Mononuclear cell (primary cell): ENCODE results near the gene TRIP10. TPM values are rescaled to one million over a fixed set of nuclear protein-coding genes. Genes with fewer than 3 reads are reported as not detected.
A peak's percentile ranks its signal among the peaks of the same experiment; 100 is the strongest.

Experiments
- H3K27me3 ChIP-seq: 2 replicates; pipeline ENCODE4 v1.6.0; 2011; ENCODE audit warnings: low read length, control low read depth; ENCODE audit not compliant: insufficient read depth
- H3K4me1 ChIP-seq: 2 replicates; pipeline ENCODE4 v1.5.1; 2011; ENCODE audit warnings: mild to moderate bottlenecking, low read length, control low read depth; ENCODE audit not compliant: insufficient read depth
- H3K4me3 ChIP-seq: 2 replicates; pipeline ENCODE4 v1.5.1; 2011; ENCODE audit warnings: mild to moderate bottlenecking, low read length, moderate library complexity
- H3K9me3 ChIP-seq: 2 replicates; pipeline ENCODE4 v1.5.1; 2011; ENCODE audit warnings: low read depth, mild to moderate bottlenecking, control low read depth, low read length
- total RNA-seq: library from RNA; depleted of rRNA; stranded (reverse); fragments of >200 nt; gene quantifications from one replicate; pipeline ENCODE4 v1.2.3, GENCODE V29; 2012

The TRIP10 gene
- total RNA-seq, 1 donor = 4.2 TPM

DNA sequence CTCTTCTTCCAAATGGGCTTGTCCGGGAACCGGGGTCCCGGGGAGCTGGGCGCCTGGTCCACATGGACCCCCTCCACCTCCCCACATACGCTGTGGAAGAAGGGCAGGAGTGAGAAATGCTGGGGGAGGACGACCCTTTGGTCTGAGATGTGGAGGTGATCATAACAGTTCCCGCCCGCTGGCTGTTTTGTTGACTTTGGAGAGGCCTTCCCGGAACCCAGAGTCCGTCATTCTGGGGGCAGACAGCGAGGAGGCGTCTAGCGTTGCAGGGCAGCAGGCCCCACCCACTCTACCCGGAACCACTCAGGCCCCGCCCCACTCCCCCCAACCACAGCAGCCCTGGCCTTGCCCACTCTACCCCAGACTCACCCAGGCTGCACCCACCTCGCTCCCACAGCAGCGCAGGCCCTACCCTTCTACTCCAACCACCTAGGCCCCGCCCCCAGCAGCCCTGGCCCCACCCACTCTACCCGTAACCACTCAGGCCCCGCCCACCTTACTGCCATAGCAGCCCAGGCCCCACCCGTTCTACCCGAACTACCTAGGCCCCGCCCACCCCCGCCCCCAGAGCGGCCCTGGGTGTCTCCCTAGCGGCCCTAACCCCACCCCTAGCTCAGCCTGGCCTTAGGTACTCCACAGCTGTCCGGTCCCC, 9.2 kb upstream of the TRIP10 start:
- no peak overlapping the region for H3K4me3 ChIP-seq
- no peaks in the 10 kb centered on the region for H3K27me3 ChIP-seq
- H3K9me3 ChIP-seq = no peaks in the 10 kb centered on the region
- H3K4me1 ChIP-seq = peaks cover 29% of the 10 kb centered on the region

DNA sequence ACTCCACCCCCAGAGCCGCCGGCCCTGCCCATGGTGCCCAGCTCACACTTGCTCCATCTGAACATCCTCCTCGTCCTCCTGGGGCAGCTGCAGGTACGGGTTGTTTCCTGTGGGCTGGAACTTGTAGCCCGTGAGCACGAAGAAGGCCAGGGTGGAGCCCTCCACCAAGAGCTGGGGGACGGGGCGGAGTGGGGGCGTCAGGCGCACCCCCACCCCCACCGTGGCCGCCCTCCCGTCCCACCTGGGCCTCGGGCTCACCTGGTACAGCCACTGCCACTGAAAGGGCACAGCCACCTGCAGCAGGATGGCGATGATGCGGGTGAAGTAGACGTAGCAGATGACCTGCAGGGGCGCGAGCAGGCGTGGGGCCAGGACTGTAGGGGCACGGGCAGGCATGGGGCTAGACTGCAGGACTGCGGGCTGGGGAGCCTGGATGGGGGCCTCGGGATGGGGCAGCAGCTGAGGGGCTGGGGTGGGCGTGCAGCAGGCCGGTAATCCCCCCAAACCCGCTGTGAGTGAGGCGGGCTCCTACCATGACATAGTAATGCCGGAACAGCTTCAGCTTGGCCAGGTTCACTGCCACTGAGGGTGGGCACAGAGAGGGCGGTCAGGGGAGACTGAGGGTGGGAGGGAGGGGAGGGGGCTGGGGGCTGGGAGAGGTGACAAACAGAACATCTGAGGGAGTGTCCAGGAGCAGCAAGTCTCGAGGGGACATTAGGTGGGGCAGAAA, 8.4 kb upstream of the TRIP10 start:
- no peaks in the 10 kb centered on the region for H3K27me3 ChIP-seq
- H3K4me1 ChIP-seq = peaks cover 35% of the 10 kb centered on the region

DNA sequence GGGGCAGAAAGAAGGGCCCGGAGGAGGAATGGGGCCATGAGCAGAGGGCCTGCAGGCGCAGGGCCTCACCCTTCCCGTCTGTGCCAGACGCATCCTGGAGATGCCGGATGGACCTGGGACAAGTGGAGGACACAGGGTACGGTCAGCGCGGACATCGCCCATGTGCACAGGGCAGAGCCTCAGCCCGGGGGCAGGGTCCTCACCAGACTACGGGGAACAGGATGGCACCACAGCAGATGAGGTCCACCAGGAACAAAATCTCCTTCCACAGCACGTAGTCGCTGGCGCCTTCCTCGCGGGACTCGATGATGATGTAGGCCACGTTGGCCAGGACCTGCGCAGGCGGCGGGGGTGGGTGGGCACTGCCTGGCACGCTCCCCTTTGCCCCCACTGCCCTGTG, 7.7 kb upstream of the TRIP10 start:
- peaks cover 42% of the 10 kb centered on the region for H3K4me1 ChIP-seq

More for the DNA sequence above, 8.4 kb upstream of the TRIP10 start:
- no peak overlapping the region for H3K4me3 ChIP-seq
- no peaks in the 10 kb centered on the region for H3K9me3 ChIP-seq

DNA sequence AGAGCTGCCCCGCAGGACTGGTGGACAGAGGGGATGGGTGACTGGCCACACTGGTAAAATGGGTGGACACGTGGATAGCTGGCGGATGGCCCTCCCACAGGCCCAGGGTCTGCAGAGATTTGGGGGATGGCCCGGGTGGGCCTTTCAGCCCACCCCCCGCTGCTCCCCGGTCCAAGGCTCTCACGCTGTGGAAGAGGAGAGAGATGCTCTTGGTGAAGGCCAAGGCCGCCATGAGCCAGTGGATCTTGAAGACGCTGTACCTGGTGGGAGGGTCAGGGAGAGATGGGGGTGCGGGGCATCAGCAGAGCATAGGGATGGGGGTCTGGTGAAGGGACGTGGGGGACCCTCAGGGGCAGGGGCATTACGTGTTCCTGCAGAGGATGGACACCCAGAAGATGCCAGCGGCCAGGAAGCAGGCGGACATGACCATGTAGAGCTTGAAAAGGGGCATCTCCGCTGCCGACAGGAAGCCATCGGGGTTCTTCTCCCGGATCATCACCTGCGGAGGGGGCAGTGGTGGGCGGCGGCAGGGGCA, 6.6 kb upstream of the TRIP10 start:
- H3K9me3 ChIP-seq = no peaks in the 10 kb centered on the region

More for the DNA sequence above, 7.7 kb upstream of the TRIP10 start:
- no peaks in the 10 kb centered on the region for H3K9me3 ChIP-seq
- H3K4me3 ChIP-seq = no peak overlapping the region
- H3K27me3 ChIP-seq = no peaks in the 10 kb centered on the region

DNA sequence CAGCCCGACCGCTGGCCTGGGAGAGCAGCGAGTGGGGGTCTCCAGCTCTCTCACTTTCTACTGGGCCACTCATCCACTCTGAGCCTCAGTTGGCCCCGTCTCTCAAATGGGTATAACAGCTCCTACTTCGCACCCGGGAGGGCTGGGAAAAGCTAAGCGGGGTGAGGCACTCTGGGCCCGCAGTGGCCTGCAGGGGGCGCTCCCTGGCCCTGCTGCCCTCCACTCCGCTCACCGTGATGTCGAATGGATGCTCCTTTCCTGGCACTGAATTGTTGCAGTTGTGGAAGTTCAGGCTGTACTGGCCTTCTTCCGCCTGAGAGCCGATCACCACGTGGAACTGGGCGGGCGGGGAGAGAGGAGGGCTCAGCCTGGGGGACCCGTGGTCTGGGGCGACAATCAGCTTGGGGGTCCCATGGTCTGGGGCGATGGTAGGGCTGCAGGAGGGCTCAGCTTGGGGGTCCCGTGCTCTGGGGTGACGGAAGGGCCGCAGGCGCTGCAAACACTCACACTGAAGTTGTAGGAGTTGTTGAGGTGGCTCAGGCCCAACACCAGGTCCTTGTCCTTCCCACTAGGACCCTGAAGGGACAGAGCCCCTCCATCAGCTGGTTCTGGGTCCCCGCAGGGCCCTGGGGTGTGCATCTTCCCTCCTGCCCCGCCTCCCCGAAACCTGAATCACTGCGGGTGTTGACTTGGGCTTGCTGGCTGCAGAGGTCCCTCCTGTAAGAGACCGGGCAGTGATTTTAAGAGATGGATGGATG, 6.0 kb upstream of the TRIP10 start:
- H3K27me3 ChIP-seq = no peaks in the 10 kb centered on the region
- peaks cover 41% of the 10 kb centered on the region for H3K4me1 ChIP-seq
- H3K9me3 ChIP-seq = no peaks in the 10 kb centered on the region
- H3K4me3 ChIP-seq = no peak overlapping the region

More for the DNA sequence above, 6.6 kb upstream of the TRIP10 start:
- no peaks in the 10 kb centered on the region for H3K27me3 ChIP-seq
- H3K4me3 ChIP-seq = no peak overlapping the region
- peaks cover 41% of the 10 kb centered on the region for H3K4me1 ChIP-seq

DNA sequence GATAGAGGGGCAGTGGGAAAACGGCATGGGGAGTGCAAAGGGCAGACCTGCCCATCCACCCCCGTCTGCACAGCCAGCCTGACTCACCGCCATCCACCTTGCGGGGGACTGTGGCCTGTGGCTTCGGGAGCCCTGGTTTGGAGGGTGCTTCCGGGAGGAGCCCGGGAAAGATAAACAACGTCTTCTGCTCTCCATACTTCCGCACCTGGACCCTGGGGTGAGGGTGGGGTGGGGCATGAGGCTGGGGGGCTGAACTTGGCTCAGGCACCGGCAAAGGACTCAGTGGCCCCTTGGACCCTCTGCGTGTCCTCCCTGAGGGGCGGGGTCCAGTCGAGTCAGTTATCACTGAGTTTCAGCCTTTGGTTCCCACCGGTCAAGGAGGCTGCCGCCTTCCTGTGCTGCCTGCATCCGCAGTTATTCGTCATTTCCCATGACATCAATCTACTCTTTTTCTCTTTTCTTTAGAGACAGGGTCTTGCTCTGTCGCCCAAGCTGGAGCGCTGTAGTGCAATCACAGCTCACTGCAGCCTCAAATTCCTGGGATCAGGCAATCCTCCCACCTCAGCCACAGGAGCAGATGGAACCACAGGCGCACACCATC, 5.3 kb upstream of the TRIP10 start:
- H3K4me1 ChIP-seq = peaks cover 41% of the 10 kb centered on the region
- no peaks in the 10 kb centered on the region for H3K27me3 ChIP-seq
- no peaks in the 10 kb centered on the region for H3K9me3 ChIP-seq
- H3K4me3 ChIP-seq = no peak overlapping the region

DNA sequence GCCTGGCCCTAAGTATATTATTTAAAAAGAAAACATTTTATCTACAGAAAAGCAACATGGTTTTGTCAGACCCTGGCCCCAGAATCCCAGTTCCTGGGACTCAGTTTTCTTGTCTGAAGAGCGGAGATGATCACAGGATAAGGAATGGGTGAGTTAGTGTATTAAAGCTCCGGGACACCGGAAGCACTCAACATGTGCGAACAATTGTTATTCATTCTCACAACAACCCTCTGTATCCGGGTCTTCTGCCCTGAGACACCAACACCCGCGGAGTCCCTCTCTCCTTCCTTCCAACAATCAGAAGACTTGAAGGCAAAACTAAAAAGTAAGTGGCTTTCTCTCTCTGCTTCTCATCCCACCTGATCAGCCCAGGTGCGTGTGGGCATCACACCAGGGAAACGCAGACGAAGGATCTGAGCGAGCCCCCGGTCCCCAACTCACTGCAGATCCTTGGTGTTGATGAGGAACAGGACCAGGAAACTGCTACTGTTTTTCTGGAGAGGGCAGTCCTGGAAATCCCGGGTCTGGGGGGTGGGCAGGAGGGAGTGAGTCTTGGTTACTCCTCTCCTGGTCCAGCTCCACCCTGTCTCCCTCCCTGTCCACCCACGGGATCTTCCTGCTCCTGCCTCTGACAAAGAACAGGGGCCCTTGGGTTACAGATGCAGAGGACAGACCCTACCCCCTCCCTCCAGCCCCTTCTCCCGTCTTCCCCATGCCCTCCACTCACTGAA, 4.1 kb upstream of the TRIP10 start:
- H3K27me3 ChIP-seq = no peaks in the 10 kb centered on the region
- no peaks in the 10 kb centered on the region for H3K9me3 ChIP-seq
- peaks cover 41% of the 10 kb centered on the region for H3K4me1 ChIP-seq
- H3K4me3 ChIP-seq = no peak overlapping the region

DNA sequence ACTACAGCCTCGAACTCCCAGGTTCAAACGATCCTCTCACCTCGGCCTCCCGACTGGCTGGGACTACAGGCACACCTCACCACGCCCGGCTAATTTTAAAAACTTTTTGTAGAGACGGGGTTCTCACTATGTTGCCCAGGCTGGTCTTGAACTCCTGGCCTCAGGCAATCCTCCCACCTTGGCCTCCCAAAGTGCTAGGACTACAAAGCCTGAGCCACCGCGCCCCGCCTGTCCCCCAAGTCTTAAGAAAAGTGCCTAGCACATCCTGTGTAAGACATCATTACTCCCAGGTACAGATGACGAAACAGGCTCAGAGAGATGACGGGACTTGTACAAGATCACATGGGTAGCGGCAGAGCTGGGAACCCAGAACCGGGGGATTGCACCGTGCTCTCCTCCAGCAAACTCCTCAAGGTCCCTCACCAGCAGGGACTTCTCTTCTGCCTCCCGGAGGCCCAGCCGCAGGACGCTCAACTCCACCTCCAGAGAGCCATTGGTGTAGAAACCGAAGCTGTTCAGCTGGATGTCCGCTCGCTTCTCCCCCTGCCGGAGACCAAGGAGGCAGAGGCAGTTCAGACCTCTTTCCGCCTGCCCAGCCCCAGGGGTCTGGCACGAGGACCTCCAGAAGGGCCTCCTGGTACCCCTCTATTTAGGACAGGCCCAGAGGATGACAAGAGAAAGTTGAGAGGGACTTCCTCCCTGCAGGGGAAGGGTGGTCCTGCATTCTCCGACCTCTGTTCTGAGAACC, 3.1 kb upstream of the TRIP10 start:
- H3K4me1 ChIP-seq = peaks cover 51% of the 10 kb centered on the region
- peak overlapping the region; percentile 46 for H3K4me3 ChIP-seq
- no peaks in the 10 kb centered on the region for H3K27me3 ChIP-seq
- no peaks in the 10 kb centered on the region for H3K9me3 ChIP-seq

DNA sequence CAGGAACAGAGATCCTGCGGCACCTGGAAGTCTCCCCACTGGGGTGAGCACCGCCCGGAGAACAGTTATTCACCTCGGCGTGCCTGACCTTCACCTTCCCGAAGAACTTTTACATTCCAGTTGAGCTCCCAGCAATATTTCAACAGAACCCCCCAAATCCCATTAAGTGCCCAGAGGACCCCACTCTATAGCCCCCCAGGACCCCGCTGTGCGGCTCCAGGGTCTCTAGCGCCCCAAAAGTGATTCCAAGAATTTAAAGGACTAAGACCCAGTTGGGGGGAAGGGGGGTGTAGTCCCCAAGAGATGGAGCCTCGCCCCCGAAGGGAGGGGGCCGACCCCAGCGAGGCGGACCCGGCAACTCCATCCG, 2.6 kb upstream of the TRIP10 start:
- H3K4me3 ChIP-seq = peak overlapping the region; percentile 46
- H3K4me1 ChIP-seq = peaks cover 54% of the 10 kb centered on the region
- no peaks in the 10 kb centered on the region for H3K9me3 ChIP-seq
- no peaks in the 10 kb centered on the region for H3K27me3 ChIP-seq

DNA sequence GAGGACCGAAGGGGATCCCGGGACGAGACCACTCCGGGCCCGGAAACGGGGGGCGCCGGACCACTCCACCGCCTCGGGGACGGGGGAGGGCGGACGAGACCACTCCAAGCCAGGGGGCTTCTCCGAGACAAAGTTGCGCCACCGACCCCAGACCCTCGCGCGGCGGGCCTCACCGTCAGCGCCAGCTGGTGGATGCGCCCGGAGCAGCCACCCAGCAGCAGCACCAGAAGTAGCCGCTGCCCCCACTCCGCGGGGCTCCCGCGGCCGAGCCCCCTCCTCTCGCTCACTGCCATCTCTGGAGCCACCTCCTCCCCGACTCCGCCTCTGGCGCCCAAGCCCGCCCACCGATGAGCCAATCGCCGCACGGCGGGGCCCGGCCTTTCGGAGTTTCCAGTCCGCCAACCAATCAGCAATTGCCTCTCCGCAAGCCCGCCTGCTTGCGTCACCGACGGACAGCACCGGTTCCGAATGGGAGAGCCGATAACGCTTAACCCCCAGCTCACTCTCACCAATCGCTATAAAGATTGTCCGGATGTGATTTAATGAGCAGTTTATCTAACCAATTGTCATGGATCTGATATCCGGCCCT, 2.1 kb upstream of the TRIP10 start, which contains the start of gene GPR108:
Gene GPR108 (minus strand): TSS at position 297 of the 589 bp plus-strand sequence. CDS start 4 bp downstream, at position 293.
- Histone ChIP-seq H3K9me3 (no peaks in the 10 kb centered on the region), H3K4me3 (peak within 1 kb of the TSS; percentile 46), H3K27me3 (no peaks in the 10 kb centered on the region), H3K4me1 (peaks cover 54% of the 10 kb centered on the region)

DNA sequence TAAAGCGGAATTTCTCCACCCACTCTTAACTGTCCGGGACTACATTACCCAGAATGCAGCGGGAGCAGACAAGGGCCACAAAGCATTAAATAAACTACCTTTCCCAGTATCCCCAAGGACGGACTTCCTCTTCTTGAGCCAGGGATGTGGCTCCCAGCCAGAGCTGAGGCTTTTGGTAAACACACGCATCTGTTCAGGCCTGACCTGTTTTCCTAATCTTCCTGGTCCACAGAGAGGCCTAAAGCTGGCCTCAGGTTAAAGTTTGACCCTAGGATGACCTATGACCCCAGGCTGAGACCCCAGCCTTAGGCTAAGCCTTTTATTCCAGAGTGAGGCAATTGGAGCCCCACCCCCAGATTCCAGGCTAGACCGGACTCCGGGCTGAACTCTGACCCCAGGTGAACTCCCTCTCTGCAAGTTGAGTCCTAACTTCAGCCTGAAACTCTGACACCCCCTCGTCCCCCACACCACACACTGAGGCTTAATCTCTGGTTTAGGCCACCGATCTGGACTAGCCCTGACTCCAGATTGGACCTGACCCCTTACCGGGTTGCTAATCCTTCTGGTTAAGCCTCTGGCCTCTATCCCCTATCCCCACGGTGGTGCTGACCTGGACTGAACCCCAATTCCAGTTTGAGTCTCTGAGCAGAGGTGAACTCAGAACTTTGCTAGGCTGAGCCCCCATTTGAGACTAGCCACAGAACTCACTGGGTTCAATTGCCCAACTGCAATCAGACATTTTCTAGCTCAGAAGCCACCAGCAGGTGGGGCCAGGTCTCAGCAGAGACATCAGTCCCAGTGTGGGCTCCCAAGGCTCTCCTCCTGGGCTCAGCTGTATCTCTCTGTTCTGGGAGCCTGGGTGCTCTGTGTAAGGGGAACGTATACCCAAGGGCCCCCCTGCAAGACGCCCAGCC, 1.4 kb upstream of the TRIP10 start:
- no peaks in the 10 kb centered on the region for H3K27me3 ChIP-seq
- peak overlapping the region; percentile 16 for H3K4me3 ChIP-seq
- peaks cover 54% of the 10 kb centered on the region for H3K4me1 ChIP-seq
- no peaks in the 10 kb centered on the region for H3K9me3 ChIP-seq

DNA sequence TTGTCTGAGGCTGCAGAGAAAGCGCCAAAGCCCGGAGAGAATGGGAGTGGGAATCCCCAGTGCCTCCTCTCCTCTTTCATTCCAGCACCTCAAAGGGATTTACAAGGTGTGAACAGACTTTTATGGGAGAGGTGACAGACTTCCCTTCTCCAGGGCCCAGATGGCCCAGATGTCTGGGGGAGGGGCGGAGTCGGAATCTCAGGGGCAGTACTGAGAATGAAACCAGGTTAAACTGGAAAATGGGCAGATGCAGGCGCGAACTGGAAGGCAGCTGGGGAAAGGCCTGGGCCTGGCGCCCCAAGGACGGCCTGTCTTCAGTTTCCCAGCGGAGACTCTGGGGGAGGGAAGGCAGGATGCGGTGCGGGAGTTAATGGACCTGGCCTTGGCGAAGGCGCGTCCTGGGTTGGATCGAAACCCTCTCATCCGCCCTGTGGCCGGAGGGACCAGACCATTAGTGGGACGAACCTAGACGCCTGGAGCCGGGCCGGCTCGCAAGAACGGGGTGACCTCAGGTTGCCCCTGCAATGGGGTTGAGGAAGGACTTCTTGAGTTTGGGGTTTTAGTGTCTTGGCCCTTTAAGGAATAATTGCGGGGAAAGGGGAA, 592 bp upstream of the TRIP10 start:
- no peaks in the 10 kb centered on the region for H3K27me3 ChIP-seq
- H3K4me1 ChIP-seq = peaks cover 54% of the 10 kb centered on the region
- H3K9me3 ChIP-seq = no peaks in the 10 kb centered on the region
- H3K4me3 ChIP-seq = peak overlapping the region; percentile 32
